Stomach (tissue), 4 donors: ENCODE results near the gene SP3.

Experiments
- POLR2A ChIP-seq, 4 donors: fragments of 450-650 bp; IDR thresholded peaks; one replicate each; pipeline ENCODE4 v1.6.1; 2016; ENCODE audit warnings: antibody characterized with exemption in 4 of 4, control low read depth in 2 of 4, mild to moderate bottlenecking in 1 of 4, moderate library complexity in 1 of 4
- POLR2AphosphoS5 ChIP-seq, 3 donors: sonication (generic); formaldehyde crosslinking; IDR thresholded peaks; one replicate each; pipeline ENCODE4 v1.6.1; 2016; ENCODE audit warnings: antibody characterized with exemption in 3 of 3
- TF ChIP-seq, protein P1 (sequence below), 7 experiments: fragments of 450-650 bp in 4 of 7; fragments of 200-600 bp in 3 of 7; sonication (generic) in 3 of 7; IDR thresholded peaks; one replicate each; pipeline ENCODE4 v1.5.1; 2016 to 2019; ENCODE audit warnings: antibody characterized with exemption in 7 of 7, control low read depth in 2 of 7, mild to moderate bottlenecking in 1 of 7

DNA sequence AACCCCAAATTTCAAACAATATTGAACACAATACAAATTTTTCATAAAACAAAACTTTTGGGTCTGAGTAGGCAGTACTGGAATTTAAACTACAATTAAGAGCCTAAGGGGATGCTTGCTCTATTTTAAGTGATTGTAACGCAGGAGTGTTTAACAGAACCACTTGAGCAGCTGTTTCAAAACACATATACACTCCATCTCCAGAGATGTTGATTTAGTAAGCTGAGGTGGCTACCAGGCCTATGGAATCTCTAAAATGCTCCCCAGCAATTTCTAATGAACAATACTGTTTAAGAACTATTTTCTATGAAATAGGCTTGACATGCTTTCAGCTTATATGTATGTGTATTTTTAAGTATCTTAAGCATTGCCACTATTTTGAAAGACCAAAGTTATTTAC lies 58.5 kb downstream of the SP3 start:
- TF ChIP-seq, protein P1, sequence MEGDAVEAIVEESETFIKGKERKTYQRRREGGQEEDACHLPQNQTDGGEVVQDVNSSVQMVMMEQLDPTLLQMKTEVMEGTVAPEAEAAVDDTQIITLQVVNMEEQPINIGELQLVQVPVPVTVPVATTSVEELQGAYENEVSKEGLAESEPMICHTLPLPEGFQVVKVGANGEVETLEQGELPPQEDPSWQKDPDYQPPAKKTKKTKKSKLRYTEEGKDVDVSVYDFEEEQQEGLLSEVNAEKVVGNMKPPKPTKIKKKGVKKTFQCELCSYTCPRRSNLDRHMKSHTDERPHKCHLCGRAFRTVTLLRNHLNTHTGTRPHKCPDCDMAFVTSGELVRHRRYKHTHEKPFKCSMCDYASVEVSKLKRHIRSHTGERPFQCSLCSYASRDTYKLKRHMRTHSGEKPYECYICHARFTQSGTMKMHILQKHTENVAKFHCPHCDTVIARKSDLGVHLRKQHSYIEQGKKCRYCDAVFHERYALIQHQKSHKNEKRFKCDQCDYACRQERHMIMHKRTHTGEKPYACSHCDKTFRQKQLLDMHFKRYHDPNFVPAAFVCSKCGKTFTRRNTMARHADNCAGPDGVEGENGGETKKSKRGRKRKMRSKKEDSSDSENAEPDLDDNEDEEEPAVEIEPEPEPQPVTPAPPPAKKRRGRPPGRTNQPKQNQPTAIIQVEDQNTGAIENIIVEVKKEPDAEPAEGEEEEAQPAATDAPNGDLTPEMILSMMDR (IDR thresholded peaks at IDR 0.05) = no peak
- no peak for TF ChIP-seq POLR2AphosphoS5 (IDR thresholded peaks at IDR 0.05)
- no peak for TF ChIP-seq POLR2A (IDR thresholded peaks at IDR 0.05)
